Activated naive CD8-positive, alpha-beta T cell treated with anti-CD3 and anti-CD28 coated beads for 36 hours (primary cell): Measurements from ENCODE around the gene VMP1. TPM values are rescaled to one million over a fixed set of nuclear protein-coding genes. Genes with fewer than 3 reads are reported as not detected.
"Not testable (repeated sequence)": the region's sequence is repeated elsewhere in the genome, so short reads cannot be mapped to it uniquely, and the experiment has no call there.

Experiments
- DNase-seq: peaks from one replicate; pipeline ENCODE4 v3.0.0; 2021
- H3K27ac Mint-ChIP-seq: one replicate; pipeline ENCODE4 v1.8.0; 2022; ENCODE audit warnings: mild to moderate bottlenecking, moderate library complexity, mixed read lengths
- H3K27me3 Mint-ChIP-seq: one replicate; pipeline ENCODE4 v1.8.0; 2022; ENCODE audit warnings: mild to moderate bottlenecking, mixed read lengths
- H3K36me3 Mint-ChIP-seq: one replicate; pipeline ENCODE4 v1.8.0; 2021; ENCODE audit warnings: mild to moderate bottlenecking, mixed read lengths
- H3K4me1 Mint-ChIP-seq: one replicate; pipeline ENCODE4 v1.8.0; 2021; ENCODE audit warnings: mixed read lengths
- H3K4me3 Mint-ChIP-seq: one replicate; pipeline ENCODE4 v1.8.0; 2022; ENCODE audit warnings: mild to moderate bottlenecking, moderate library complexity, mixed read lengths
- H3K9me3 Mint-ChIP-seq: one replicate; pipeline ENCODE4 v1.8.0; 2022; ENCODE audit warnings: mixed read lengths
- total RNA-seq, 2 experiments: library from RNA; stranded (reverse); gene quantifications; one replicate each; pipeline ENCODE4 v1.2.3, GENCODE V29; 2021

The VMP1 gene
- total RNA-seq, 2 experiments from 2014 or later, result 137 to 143 TPM

DNA sequence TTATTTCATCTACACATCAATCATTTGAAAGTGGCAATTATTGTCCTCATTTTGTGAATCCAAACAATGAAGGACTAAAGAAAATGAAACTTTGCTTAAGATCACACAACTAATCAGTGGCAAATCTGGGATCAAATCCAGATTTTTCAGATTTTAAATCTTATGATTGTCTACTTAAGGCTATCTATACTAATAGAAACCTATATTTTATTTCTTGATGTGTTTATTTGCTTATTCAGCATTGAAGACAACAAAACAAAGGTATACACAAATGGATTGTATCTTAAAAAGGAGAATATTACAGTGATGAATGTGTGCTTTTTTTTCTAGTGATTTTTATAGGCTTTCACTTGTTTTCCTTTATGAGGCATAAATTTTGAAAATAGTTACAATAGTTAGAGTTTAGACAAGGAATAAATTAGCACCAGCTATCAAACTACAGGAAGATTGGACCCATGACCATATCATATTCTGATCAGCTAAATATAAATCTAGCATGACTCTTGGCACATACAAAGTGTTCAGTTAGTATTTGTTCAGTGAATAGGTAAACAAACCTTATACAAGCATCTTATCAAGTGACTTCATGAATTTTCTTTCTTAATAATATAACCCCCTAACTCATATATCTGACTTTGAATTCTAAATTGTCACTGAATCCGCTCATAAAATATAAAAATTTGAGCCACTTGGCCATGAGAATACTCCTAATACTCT is 20.5 kb downstream of the VMP1 start:
- Mint-ChIP-seq H3K36me3 (peaks cover 10% of the 10 kb centered on the region), H3K4me3 (no peak overlapping the region), H3K27ac (no peak overlapping the region), H3K9me3 (no peaks in the 10 kb centered on the region), H3K27me3 (no peaks in the 10 kb centered on the region), H3K4me1 (peaks cover 14% of the 10 kb centered on the region)
- DNase-seq, result no peak

DNA sequence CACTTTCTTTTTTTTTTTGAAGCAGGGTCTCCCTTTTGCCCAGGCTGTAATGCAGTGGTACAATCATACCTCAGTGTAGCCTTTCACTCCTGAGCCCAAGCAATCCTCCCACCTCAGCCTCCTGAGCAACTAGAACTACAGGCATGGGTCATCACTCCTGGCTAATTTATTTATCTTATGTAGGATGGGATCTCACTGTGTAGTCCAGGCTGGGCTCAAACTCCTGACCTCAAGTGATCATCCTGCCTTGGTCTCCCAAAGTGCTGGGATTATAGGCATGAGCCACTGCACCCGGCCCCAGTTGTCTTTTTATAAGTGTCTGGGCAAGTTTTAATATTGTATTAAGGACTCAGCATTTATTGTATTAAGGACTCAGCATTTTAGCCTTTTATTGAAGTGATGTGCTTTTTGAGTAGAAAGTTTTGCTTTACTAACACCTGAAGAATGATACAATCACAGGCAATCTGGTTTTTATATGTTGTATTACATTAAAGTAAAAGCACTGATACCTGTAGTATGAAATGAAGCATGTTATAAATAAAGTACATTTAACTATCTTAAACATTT is 22.9 kb downstream of the VMP1 start:
- no peak overlapping the region for H3K27ac Mint-ChIP-seq
- no peaks in the 10 kb centered on the region for H3K27me3 Mint-ChIP-seq
- no peak for DNase-seq
- peaks cover 11% of the 10 kb centered on the region for H3K4me1 Mint-ChIP-seq
- H3K4me3 Mint-ChIP-seq, result no peak overlapping the region
- no peaks in the 10 kb centered on the region for H3K9me3 Mint-ChIP-seq
- peaks cover 11% of the 10 kb centered on the region for H3K36me3 Mint-ChIP-seq

DNA sequence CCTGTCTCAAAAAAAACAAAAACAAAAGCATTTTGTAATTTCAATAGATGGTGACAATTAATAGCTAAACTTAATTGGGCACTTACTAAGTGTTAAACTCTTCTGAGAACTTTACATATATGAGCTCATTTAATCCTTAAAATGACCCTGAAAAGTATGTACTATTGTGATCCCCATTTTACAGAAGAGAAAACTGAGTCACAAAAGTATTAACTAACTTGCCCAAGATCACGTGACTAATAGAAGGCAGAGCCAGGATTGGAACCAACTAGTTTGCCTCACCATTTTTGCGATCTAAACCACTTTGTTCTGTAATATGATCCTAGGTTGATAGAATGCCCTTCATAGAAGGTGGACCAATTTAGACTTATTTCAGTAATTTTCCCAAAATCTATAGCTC is 26.2 kb downstream of the VMP1 start:
- H3K36me3 Mint-ChIP-seq, result peaks cover 11% of the 10 kb centered on the region
- no peak overlapping the region for H3K27ac Mint-ChIP-seq
- no peak overlapping the region for H3K4me3 Mint-ChIP-seq
- DNase-seq, result no peak
- no peaks in the 10 kb centered on the region for H3K27me3 Mint-ChIP-seq
- H3K4me1 Mint-ChIP-seq, result peaks cover 10% of the 10 kb centered on the region
- H3K9me3 Mint-ChIP-seq, result no peaks in the 10 kb centered on the region

DNA sequence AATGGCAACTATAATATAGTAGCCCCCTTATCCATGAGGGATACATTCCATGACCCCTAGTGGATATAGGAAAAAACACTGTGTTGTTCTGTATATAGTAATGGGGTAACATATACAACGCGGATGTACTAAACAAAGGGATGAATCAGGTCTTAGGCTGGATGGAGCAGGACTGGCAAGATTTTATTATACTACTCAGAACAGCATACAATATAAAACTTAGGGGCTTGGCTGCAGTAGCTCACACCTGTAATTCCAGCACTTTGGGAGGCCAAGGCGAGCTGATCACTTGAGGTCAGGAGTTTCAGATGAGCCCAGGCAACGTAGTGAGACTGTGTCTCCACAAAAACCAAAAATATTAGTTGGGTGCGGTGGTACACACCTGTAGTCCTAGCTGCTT is 26.8 kb downstream of the VMP1 start:
- peaks cover 5% of the 10 kb centered on the region for H3K4me1 Mint-ChIP-seq

DNA sequence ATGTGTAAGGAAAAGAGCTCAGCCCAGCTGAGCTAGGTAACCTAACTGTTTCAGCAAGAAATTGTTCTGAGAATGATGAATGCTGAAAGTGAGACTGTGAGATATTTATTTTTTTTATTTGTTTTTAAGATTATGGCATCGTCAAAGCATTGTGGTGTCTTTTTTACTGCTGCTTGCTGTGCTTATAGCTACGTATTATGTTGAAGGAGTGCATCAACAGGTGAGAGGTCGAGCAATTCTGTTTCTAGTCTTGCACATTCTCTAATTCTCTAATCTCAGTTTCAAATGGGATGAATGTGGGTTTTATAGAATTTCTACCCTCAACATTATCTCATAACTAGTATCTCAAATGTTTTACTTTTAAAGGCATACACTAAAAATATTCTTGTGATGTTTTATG is 29.9 kb downstream of the VMP1 start:
- Mint-ChIP-seq H3K4me3 (no peak overlapping the region), H3K27ac (no peak overlapping the region), H3K4me1 (no peaks in the 10 kb centered on the region), H3K36me3 (peaks cover 16% of the 10 kb centered on the region), H3K9me3 (no peaks in the 10 kb centered on the region), H3K27me3 (no peaks in the 10 kb centered on the region)
- DNase-seq, result no peak

More for the DNA sequence above, 26.8 kb downstream of the VMP1 start:
- no peak for DNase-seq
- Mint-ChIP-seq H3K27ac (no peak overlapping the region), H3K27me3 (no peaks in the 10 kb centered on the region), H3K36me3 (peaks cover 11% of the 10 kb centered on the region), H3K9me3 (no peaks in the 10 kb centered on the region), H3K4me3 (no peak overlapping the region)

DNA sequence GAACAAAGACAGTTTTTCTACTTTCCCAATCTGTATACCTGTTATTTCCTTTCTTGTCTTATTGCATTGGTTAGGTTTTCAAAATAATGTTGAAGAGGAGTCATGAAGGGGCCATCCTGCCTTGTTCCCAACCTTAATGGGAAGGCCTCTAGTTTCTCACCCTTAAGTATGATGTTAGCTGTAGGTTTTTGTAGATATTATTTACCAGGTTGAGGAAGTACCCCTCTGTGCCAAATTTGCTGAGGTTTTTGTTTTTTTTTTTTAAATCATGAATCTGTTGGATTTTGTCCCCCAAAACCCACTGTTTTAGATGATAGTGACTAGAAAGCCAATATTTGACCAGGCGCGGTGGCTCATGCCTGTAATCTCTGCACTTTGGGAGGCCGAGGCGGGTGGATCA is 36.4 kb downstream of the VMP1 start:
- H3K27ac Mint-ChIP-seq, result no peak overlapping the region
- DNase-seq, result no peak
- peaks cover 13% of the 10 kb centered on the region for H3K4me1 Mint-ChIP-seq
- H3K36me3 Mint-ChIP-seq, result peaks cover 24% of the 10 kb centered on the region
- H3K27me3 Mint-ChIP-seq, result no peaks in the 10 kb centered on the region
- no peak overlapping the region for H3K4me3 Mint-ChIP-seq
- peaks cover 4% of the 10 kb centered on the region for H3K9me3 Mint-ChIP-seq

DNA sequence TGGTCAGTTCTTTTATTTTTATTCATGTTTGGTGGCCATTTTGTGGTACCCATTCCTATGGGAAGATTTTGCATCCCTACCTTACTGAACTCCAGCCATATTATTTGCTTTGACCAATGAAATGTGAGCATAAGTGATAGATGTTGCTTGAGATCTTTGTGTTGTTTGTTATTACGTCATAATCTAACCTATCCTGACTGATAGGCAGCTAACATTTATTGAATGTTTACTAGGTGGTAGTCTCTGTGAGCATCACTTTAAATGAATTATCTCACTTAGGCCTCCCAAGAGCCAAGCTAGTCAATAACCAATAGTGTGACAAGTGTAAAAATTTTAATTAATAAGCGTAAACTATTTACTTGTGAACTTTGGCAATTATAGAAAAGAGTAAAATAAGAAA is 37.6 kb downstream of the VMP1 start:
- Mint-ChIP-seq H3K27me3 (no peaks in the 10 kb centered on the region), H3K27ac (no peak overlapping the region), H3K9me3 (peaks cover 4% of the 10 kb centered on the region), H3K36me3 (peaks cover 24% of the 10 kb centered on the region), H3K4me1 (peaks cover 15% of the 10 kb centered on the region), H3K4me3 (no peak overlapping the region)
- no peak for DNase-seq

DNA sequence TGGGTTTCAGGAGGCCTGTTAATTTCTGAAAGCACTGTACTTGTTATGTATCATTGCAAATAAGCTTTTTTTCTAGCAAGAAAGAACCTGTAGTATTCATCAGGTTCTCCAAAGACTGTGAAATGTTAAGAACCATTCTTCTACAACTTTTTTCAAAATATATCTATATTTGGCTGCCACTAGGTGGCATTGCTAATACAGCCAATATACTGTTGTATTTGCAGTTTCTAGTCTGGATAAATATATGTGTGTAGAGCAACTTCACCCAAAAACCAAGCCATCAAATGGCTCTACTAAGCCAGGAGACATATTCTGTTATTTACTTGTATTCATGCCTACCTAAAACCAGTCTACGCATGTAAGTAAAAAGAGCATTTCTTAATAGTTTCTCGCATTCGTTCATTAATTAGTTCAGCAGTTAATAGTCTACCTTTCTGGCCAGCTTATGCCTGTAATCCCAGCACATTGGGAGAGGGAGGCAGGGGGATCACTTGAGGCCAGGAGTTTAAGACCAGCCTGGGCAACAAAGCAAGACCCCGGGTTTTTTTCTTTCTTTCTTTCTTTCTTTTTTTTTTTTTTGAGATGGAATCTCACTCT is 39.5 kb downstream of the VMP1 start:
- no peak overlapping the region for H3K4me3 Mint-ChIP-seq
- H3K27ac Mint-ChIP-seq, result peak overlapping the region; percentile 12
- H3K36me3 Mint-ChIP-seq, result peaks cover 15% of the 10 kb centered on the region
- H3K4me1 Mint-ChIP-seq, result peaks cover 18% of the 10 kb centered on the region
- DNase-seq, result no peak
- H3K9me3 Mint-ChIP-seq, result peaks cover 4% of the 10 kb centered on the region
- no peaks in the 10 kb centered on the region for H3K27me3 Mint-ChIP-seq

DNA sequence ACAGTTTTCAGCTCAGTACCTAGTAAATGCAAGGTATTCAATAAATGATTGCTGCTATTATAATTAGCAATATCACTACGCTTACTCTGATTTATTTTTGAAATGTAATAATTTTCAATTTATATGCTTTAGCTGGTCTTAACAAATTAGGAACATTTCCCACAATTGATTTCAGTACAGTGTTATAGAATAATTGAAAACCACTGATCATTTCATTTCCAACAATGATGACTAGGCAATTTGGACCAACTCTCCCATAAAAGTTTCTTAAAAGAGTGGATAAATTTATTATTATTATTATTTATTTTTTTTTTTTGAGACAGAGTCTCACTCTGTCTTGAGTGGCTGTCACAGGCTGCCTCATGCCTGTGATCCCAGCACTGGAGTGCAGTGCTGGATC is 41.1 kb downstream of the VMP1 start:
- no peak for DNase-seq
- H3K9me3 Mint-ChIP-seq, result no peaks in the 10 kb centered on the region
- peaks cover 28% of the 10 kb centered on the region for H3K4me1 Mint-ChIP-seq
- H3K27me3 Mint-ChIP-seq, result no peaks in the 10 kb centered on the region
- H3K4me3 Mint-ChIP-seq, result no peak overlapping the region
- H3K36me3 Mint-ChIP-seq, result peaks cover 7% of the 10 kb centered on the region
- no peak overlapping the region for H3K27ac Mint-ChIP-seq

DNA sequence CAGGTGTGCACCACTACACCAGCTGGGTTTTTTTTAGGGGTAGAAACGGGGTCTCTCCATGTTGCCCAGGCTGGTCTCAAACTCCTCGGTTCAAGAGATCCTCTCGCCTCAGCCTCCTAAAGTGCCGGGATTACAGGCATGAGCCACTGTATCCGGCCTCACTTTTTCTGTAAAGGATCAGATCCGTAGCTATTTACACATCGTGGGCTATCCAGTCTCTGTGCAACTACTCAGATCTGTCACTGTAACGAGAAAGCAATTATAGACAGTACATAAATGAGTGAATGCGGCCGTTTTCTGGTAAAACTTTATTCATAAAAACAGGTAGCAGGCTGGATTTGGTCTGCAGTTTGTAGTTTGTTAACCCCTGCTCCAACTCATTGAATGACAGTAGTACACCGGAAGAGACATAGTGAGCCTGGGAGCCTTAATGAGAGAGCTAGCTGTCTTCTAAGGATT is 44.5 kb downstream of the VMP1 start:
- H3K4me1 Mint-ChIP-seq, result peaks cover 43% of the 10 kb centered on the region
- no peaks in the 10 kb centered on the region for H3K9me3 Mint-ChIP-seq
- H3K36me3 Mint-ChIP-seq, result peaks cover 17% of the 10 kb centered on the region
- no peak for DNase-seq
- no peaks in the 10 kb centered on the region for H3K27me3 Mint-ChIP-seq
- H3K27ac Mint-ChIP-seq, result peak overlapping the region; percentile 84
- H3K4me3 Mint-ChIP-seq, result no peak overlapping the region

DNA sequence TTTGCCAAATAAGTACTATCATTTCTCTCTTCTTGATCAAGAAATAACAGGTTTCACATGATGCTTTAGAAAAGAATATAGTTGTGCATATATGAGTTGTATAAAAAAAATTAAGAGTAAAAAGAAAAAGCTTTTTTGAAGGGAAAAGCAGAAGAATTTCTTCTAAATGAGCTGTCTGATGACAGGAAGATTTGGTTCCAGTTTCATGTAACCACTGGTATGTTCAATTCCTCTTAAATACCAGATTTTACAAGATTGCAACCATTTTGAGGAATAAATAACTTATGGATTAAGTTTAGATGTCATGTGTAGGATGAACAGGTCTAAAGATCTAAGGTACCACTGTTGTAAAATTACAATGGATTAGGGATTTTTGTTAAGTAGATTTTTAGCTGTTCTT is 45.0 kb downstream of the VMP1 start:
- DNase-seq, result no peak
- H3K27me3 Mint-ChIP-seq, result no peaks in the 10 kb centered on the region
- H3K4me3 Mint-ChIP-seq, result no peak overlapping the region
- H3K27ac Mint-ChIP-seq, result peak overlapping the region; percentile 84
- peaks cover 17% of the 10 kb centered on the region for H3K36me3 Mint-ChIP-seq
- peaks cover 43% of the 10 kb centered on the region for H3K4me1 Mint-ChIP-seq
- H3K9me3 Mint-ChIP-seq, result no peaks in the 10 kb centered on the region

DNA sequence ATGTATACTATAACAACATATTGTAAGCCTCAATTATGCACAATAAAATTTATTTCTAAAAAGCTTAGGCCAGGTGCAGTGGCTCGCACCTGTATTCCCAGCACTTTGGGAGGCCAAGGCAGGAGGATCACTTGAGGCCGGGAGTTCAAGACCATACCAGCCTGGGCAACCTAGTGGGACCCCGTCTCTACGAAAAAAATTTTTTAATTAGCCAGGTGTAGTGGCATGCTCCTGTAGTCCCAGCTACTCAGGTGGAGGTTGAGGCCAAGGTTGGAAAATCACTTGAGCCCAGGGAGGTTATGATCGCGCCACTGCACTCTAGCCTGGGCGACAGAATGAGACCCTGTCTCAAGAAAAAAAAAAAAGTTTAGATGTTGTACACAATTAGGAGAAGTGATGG is 45.5 kb downstream of the VMP1 start:
- Mint-ChIP-seq H3K4me1 (peaks cover 46% of the 10 kb centered on the region), H3K27ac (peak overlapping the region; percentile 91), H3K36me3 (peaks cover 19% of the 10 kb centered on the region), H3K27me3 (no peaks in the 10 kb centered on the region), H3K4me3 (no peak overlapping the region), H3K9me3 (no peaks in the 10 kb centered on the region)
- DNase-seq, result no peak

DNA sequence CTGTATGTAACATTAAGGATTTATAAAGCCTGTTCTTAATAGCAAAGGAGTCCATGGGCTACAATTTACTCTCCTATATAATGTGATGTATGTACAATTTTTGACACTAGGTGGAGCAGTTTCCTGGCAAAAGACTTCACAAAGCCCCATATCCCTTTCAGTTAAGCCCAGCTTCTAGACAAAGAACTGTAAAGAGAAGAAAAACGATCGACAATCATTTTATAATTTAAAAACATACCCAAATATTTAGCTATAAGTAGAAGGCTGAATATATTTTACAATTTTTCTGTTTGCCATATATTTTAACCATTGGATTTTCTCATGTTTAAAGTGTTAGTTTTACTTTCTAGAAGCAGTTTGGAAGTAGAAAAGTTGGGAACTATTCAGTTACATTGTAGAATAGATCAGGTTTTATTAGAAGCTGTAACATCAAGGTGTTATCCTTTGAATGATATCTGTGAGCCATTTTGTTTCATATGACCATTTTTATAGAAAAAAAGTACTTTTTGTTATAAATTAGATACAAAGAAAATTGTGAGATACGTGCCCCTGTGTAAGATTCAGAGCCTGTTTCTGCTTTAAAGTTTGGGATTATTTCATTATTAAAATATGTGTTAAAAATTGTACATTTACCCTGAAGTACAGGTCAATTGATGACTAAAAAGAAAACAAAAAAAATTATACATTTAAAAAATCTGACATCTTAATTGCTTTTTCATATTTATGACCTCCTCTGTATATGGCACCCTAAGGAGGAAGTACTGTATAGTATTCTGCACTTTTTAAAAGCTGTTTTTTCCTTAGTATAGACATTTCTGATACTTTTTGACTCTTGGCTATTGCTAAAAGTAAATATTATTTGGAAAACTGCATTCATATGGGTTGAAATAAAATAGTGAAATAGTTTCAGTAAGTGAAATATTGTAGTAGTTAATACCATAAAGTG is 46.3 kb downstream of the VMP1 start:
- Mint-ChIP-seq H3K27me3 (no peaks in the 10 kb centered on the region), H3K36me3 (peaks cover 26% of the 10 kb centered on the region), H3K4me1 (peaks cover 49% of the 10 kb centered on the region), H3K27ac (peak overlapping the region; percentile 91), H3K4me3 (peak overlapping the region; percentile 32), H3K9me3 (no peaks in the 10 kb centered on the region)
- DNase-seq, result no peak

DNA sequence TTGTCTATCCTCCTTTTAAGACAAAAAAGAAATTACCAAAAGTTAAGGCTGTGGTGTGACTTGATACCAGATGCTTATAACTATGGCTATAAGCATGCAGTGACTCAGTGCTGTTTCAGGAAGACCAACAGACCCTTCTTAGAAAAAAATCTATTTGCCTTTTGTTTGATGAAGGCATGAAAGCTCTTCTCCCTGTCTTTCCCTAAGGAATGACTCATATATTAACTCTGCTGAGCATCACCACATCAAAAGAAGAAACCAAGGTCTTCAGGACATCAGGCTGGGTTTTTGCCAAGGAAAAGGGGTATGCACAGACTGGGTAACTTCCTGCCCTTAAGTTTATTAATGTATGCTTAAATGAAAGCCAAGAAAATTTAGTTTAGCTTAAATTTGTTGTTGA is 47.1 kb downstream of the VMP1 start:
- Mint-ChIP-seq H3K4me3 (peak overlapping the region; percentile 34), H3K27ac (peak overlapping the region; percentile 91), H3K36me3 (peaks cover 34% of the 10 kb centered on the region), H3K27me3 (no peaks in the 10 kb centered on the region), H3K9me3 (peaks cover 4% of the 10 kb centered on the region), H3K4me1 (peaks cover 46% of the 10 kb centered on the region)
- DNase-seq, result peak; percentile 19

DNA sequence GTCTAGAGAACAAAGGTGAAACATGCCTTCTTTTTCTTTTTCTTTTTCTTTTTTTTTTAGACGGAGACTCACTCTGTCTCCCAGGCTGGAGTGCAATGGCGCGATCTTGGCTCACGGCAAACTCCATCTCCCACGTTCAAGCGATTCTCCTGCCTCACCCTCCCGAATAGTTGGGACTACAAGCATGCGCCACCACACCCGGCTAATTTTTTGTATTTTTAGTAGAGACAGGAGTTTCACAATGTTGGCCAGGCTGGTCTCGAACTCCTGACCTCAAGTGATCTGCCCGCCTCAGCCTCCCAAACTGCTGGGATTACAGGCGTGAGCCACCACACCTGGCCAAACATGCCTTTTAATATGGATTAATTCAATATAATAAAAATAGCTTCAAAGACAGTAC is 47.6 kb downstream of the VMP1 start:
- not testable (repeated sequence) for H3K27me3 Mint-ChIP-seq, DNase-seq, H3K9me3 Mint-ChIP-seq
- Mint-ChIP-seq H3K4me3 (peak overlapping the region; percentile 34), H3K27ac (peak overlapping the region; percentile 91), H3K4me1 (peaks cover 48% of the 10 kb centered on the region), H3K36me3 (peaks cover 38% of the 10 kb centered on the region)
